BLaER1 (cell line): Measurements from ENCODE around the gene IMMP2L.
"Not testable (repeated sequence)": the region's sequence is repeated elsewhere in the genome, so short reads cannot be mapped to it uniquely, and the experiment has no call there.

ENCODE experiments used
- H3K27ac ChIP-seq: shearing (Covaris generic); formaldehyde crosslinking; 2 replicates; pipeline ENCODE4 v1.8.1; 2022
- H3K27me3 ChIP-seq: shearing (Covaris generic); formaldehyde crosslinking; 2 replicates; pipeline ENCODE4 v1.8.1; 2022
- H3K36me3 ChIP-seq: shearing (Covaris generic); formaldehyde crosslinking; 2 replicates; pipeline ENCODE4 v1.8.1; 2022
- H3K4me1 ChIP-seq: shearing (Covaris generic); formaldehyde crosslinking; 2 replicates; pipeline ENCODE4 v1.8.1; 2022
- H3K4me2 ChIP-seq: shearing (Covaris generic); formaldehyde crosslinking; 2 replicates; pipeline ENCODE4 v1.8.1; 2022
- H3K4me3 ChIP-seq: shearing (Covaris generic); formaldehyde crosslinking; 2 replicates; pipeline ENCODE4 v1.8.1; 2022
- H3K9ac ChIP-seq: shearing (Covaris generic); formaldehyde crosslinking; 2 replicates; pipeline ENCODE4 v1.8.1; 2022
- H3K9me3 ChIP-seq: shearing (Covaris generic); formaldehyde crosslinking; 2 replicates; pipeline ENCODE4 v1.8.1; 2022
- H4K20me1 ChIP-seq: shearing (Covaris generic); formaldehyde crosslinking; 2 replicates; pipeline ENCODE4 v1.8.1; 2022
- Cebpa-rat ChIP-seq: shearing (Covaris generic); IDR thresholded peaks from 2 replicates; pipeline ENCODE4 v1.8.1; 2022

The IMMP2L gene

GRCh38 chr7:111264111-111264868, 298.0 kb downstream of the IMMP2L start:
- Histone ChIP-seq H3K9me3 (no peaks in the 10 kb centered on the region), H3K4me3 (no peak overlapping the region), H3K9ac (no peak overlapping the region), H3K27ac (no peak overlapping the region), H4K20me1 (no peaks in the 10 kb centered on the region), H3K36me3 (no peaks in the 10 kb centered on the region), H3K4me1 (no peaks in the 10 kb centered on the region), H3K4me2 (no peak overlapping the region), H3K27me3 (no peaks in the 10 kb centered on the region)
- TF ChIP-seq Cebpa-rat: no peak

- Histone ChIP-seq H3K27me3 (no peaks in the 10 kb centered on the region), H3K4me3 (no peak overlapping the region), H3K36me3 (no peaks in the 10 kb centered on the region), H3K9ac (no peak overlapping the region), H3K27ac (no peak overlapping the region), H3K4me2 (no peak overlapping the region), H3K4me1 (no peaks in the 10 kb centered on the region), H3K9me3 (no peaks in the 10 kb centered on the region), H4K20me1 (no peaks in the 10 kb centered on the region)
- TF ChIP-seq Cebpa-rat: no peak
Observed at GRCh38 chr7:111262293-111263116, 299.8 kb downstream of the IMMP2L start.

- Histone ChIP-seq H3K4me1 (no peaks in the 10 kb centered on the region), H3K27ac (no peak overlapping the region), H3K9me3 (no peaks in the 10 kb centered on the region), H4K20me1 (no peaks in the 10 kb centered on the region), H3K4me3 (no peak overlapping the region), H3K27me3 (no peaks in the 10 kb centered on the region), H3K36me3 (no peaks in the 10 kb centered on the region), H3K9ac (no peak overlapping the region), H3K4me2 (no peak overlapping the region)
- no peak for TF ChIP-seq Cebpa-rat
Observed at GRCh38 chr7:111261496-111261895, 300.8 kb downstream of the IMMP2L start.

DNA sequence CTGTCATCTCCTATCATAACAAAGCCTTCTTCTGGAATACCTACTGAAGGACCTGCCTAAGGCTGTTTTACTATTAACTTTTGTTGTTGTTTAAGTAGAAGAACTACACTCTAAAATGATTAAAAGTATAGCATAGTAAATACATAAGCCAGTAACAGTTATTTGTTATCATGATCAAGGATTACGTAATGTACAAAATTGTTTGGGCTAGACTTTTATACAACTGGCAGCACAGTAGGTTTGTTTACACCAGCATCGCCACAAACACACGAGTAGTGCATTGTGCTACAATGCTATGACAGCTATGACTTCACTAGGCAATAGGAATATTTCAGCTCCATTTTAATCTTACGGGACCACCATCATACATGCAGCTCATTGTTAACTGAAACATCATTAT, 302.3 kb downstream of the IMMP2L start:
- Histone ChIP-seq H3K27me3 (no peaks in the 10 kb centered on the region), H4K20me1 (no peaks in the 10 kb centered on the region), H3K9me3 (no peaks in the 10 kb centered on the region), H3K4me3 (no peak overlapping the region), H3K4me2 (no peak overlapping the region), H3K27ac (no peak overlapping the region), H3K4me1 (no peaks in the 10 kb centered on the region), H3K36me3 (no peaks in the 10 kb centered on the region), H3K9ac (no peak overlapping the region)
- TF ChIP-seq Cebpa-rat: no peak

DNA sequence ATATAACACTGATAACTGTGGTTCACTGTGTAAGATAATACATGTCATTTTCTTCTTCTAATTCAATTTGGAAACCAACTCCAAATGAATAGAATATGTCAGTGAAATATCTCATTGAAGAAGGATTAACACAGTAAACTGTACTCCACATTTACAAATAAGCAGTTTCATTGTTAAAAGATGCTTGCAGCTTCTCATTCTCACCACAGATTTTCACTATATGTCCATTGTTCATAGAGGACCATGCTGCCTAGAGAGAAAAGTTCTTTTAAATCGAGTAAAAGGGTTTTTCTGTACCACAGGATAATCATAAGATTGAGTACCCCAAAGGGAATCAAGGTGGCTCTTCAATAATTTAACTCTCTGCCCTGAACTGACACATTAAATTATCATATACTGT, 305.9 kb downstream of the IMMP2L start:
- Histone ChIP-seq H4K20me1 (no peaks in the 10 kb centered on the region), H3K9ac (no peak overlapping the region), H3K4me2 (no peak overlapping the region), H3K36me3 (no peaks in the 10 kb centered on the region), H3K4me3 (no peak overlapping the region), H3K9me3 (peaks cover 3% of the 10 kb centered on the region), H3K4me1 (no peaks in the 10 kb centered on the region), H3K27me3 (no peaks in the 10 kb centered on the region), H3K27ac (no peak overlapping the region)
- no peak for TF ChIP-seq Cebpa-rat

- H3K9ac ChIP-seq: no peak overlapping the region
- no peak overlapping the region for H3K27ac ChIP-seq
- H3K4me1 ChIP-seq: no peaks in the 10 kb centered on the region
- no peaks in the 10 kb centered on the region for H3K36me3 ChIP-seq
- no peak for TF ChIP-seq Cebpa-rat
- peaks cover 6% of the 10 kb centered on the region for H3K9me3 ChIP-seq
- no peak overlapping the region for H3K4me2 ChIP-seq
- H3K27me3 ChIP-seq: no peaks in the 10 kb centered on the region
- no peaks in the 10 kb centered on the region for H4K20me1 ChIP-seq
- no peak overlapping the region for H3K4me3 ChIP-seq
Observed at GRCh38 chr7:111255576-111255975, 306.7 kb downstream of the IMMP2L start.

DNA sequence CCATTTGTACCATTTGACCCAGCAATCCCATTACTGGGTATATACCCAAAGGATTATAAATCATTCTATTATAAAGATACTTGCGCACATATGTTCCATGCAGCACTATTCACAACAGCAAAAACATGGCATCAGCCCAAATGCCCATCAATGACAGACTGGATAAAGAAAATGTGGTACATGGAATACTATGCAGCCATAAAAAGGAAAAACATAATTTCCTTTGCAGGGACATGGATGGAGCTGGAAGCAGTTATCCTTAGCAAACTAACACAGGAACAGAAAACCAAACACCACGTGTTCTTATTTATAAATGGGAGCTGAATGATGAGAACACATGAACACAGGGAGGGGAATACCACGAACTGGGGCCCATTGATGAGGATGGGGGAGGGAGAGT, 310.9 kb downstream of the IMMP2L start:
- not testable (repeated sequence) for H3K4me3 ChIP-seq, H3K4me1 ChIP-seq, H3K27ac ChIP-seq, H3K9me3 ChIP-seq, H3K9ac ChIP-seq, H4K20me1 ChIP-seq, H3K4me2 ChIP-seq, H3K36me3 ChIP-seq, H3K27me3 ChIP-seq

GRCh38 chr7:111249807-111250206, 312.5 kb downstream of the IMMP2L start:
- H3K27me3 ChIP-seq, H3K4me1 ChIP-seq, H3K4me2 ChIP-seq, H3K36me3 ChIP-seq, H3K9me3 ChIP-seq, H3K9ac ChIP-seq, H3K4me3 ChIP-seq, H3K27ac ChIP-seq, H4K20me1 ChIP-seq: not testable (repeated sequence)

DNA sequence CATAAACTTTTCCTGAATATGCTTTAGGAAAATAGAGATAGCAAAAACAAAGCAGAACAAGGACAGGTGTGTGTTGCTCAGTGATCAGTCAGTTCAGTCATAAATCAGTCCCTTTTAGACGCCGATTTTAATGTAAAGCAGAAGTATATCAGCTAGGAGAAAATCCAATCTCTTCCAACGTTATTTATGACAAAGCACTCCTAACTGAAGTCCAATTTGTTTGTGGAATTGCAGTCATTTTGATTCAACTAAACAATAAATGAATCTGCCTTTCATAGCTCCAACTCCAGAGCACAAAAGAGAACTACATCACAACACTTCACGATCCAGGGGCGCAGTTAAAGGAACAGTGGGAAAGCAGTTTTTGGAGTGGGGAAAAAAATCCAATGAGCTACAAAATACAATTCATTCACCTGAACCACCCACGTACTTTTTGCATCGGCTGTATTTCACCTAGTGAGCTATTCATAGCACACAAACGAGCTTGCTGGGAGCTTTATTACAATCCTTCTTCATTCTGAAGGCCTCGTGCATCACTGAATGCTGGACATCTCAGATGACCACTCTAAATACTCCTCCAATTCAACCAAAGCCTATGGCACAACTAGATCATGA, 320.0 kb downstream of the IMMP2L start:
- H3K4me2 ChIP-seq: no peak overlapping the region

DNA sequence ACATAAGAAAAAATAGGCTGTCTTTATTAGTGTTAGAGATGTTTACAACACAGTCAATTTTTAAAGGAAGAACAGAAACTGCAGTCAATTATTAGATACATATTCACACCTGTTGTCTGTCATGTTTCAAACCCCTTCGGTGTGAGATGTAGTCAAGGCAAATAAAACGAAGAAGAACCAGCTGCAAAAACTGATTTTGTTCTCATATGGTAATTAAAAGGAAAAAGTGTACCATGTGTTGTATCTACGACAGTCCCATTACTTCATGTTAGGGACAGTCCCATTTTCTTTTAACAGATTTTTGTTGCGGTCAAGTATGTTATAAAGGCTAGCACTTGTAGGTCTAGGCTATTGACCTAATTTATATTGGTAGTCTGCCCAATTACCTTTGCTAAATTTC, 321.9 kb downstream of the IMMP2L start:
- Histone ChIP-seq H3K27ac (no peak overlapping the region), H3K4me3 (no peak overlapping the region), H3K4me1 (no peaks in the 10 kb centered on the region), H3K36me3 (no peaks in the 10 kb centered on the region), H3K9me3 (no peaks in the 10 kb centered on the region), H3K27me3 (no peaks in the 10 kb centered on the region), H3K4me2 (no peak overlapping the region), H3K9ac (no peak overlapping the region), H4K20me1 (no peaks in the 10 kb centered on the region)
- no peak for TF ChIP-seq Cebpa-rat

More for the DNA sequence above, 320.0 kb downstream of the IMMP2L start:
- Histone ChIP-seq H3K4me3 (no peak overlapping the region), H3K36me3 (no peaks in the 10 kb centered on the region), H3K9ac (no peak overlapping the region), H4K20me1 (no peaks in the 10 kb centered on the region), H3K4me1 (no peaks in the 10 kb centered on the region), H3K9me3 (no peaks in the 10 kb centered on the region), H3K27ac (no peak overlapping the region), H3K27me3 (no peaks in the 10 kb centered on the region)
- no peak for TF ChIP-seq Cebpa-rat
